HG02938 (cell line): ENCODE measurements around the gene PNLDC1.

Experiments used
- ATAC-seq: cut with Tn5 transposase; IDR thresholded peaks from one replicate; pipeline ENCODE4 v1.9.1; 2021; ENCODE audit warnings: mild to moderate bottlenecking, moderate library complexity; ENCODE audit not compliant: unreplicated experiment

PNLDC1 gene

GRCh38 chr6:159800141-159800865, at the start of gene PNLDC1:
TSS of gene PNLDC1 (plus strand) at chr6:159800276. CDS start at chr6:159800308, 32 bp downstream.
- ATAC-seq: no peak

- no peak for ATAC-seq
Measured at GRCh38 chr6:159751448-159751847, 48.6 kb upstream of the PNLDC1 start.

DNA sequence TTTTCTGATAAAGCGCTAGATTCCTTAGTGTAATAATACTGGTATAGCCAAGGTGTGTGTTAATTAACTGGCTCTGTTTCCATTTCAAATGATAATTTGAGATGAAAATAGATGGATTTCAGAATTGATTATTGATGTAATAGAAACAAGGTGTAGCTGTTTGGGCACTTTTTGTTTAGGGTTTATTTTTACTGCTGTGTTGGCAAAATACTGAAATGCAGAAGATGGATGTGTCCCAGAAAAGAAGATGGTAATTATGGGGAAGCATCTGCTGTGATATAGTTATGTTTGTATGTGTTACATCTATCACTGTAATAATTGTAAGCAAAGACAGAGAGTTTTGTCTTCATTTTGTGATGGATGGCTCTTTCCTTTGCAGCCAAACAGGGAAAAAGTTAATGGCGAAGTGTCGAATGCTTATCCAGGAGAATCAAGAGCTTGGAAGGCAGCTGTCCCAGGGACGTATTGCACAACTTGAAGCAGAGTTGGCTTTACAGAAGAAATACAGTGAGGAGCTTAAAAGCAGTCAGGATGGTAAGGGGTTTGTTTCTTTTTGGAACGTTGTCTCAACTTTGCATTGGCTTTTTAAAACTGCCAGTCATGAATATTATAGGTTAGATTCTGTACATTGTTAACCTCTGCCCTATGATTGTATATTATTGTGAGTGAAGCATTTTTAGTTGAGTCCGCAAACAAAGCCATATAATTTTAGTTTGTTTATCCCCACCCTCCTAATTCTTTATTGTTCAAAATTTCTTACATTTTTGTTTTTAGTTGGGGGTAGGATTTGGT, 46.8 kb upstream of the PNLDC1 start:
- no peak for ATAC-seq

- ATAC-seq: no peak
Measured at GRCh38 chr6:159754401-159754800, 45.7 kb upstream of the PNLDC1 start.

- no peak for ATAC-seq
Measured at GRCh38 chr6:159754959-159755914, 44.8 kb upstream of the PNLDC1 start.

DNA sequence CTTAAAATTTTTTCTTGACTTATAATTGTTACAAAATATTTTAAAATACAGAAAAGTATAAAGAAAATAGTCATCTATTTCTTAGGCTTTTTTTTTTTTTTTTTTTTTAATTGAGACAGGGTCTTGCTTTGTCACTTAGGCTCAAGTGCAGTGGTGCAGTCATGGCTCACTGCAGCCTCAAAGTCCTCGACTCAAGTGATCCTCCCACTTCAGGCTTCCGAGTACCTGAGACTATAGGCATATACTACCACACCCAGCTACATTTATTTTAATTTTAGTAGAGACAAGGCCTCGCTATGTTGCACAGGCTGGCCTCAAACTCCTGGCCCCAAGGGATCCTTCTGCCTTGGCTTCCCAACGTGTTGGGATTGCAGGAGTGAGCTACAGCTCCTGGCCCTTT, 43.6 kb upstream of the PNLDC1 start:
- ATAC-seq: no peak

DNA sequence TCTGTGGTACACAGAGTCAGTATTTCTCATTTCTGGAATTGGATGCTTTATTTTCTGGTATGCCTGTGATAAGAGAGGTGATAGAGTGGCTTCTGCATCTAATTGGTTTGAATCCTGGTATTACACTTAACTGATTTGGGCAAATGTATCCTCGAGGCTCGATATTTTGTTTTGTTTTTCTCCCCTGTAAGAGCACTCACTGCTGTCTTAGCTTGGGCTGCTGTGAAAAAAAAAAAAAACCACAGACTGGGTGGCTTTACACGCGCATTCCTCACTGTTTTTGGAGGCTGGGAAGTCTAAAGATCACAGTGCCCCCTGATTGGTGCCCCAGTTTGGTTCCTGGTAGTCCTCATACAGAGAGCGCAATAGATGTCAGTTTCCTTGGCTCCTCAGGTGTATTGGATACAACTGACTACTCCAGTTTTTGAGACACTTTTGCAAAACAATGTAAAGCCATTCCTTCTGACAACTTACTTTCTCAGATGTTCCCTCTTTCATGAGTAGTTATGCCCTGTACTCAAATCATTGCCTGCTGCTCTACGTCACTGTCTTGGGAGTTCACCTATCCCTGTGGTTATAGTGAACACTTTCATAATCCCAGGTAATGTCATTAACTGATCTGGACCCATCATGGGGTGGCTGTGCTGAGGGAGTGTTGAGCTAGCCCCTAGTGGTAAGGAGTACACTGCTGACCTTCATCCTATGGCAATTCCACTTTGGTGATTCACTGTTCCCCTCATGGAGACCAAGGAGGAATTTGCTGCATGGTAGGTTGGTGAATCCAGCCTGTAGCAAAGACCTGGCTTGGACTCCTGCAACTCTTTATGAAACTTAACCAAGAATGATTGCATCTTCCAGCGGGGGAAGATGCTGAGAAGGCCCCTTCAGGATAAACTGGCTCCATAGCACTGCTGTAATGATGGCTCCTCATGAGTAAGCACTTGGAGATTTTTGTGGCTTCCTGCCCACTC, 41.8 kb upstream of the PNLDC1 start:
- no peak for ATAC-seq

DNA sequence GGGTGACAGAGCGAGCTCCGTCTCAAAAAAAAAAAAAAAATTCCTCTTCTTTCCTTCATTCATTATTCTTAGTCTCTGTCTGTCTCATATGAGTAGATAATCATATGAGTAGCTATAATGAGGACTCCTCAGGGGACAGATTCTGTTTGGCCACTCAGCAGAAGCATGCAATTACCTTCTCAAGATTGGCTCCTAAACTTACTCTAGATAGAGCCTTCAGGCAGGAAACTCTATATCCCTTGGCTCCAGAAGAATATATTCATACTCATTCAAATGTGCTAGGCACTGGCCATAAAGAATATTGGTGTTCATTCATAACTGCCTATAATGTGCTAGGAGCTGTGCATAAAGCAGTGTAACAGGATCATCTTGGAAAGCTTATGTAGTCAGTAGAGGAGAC, 40.4 kb upstream of the PNLDC1 start:
- ATAC-seq: no peak

DNA sequence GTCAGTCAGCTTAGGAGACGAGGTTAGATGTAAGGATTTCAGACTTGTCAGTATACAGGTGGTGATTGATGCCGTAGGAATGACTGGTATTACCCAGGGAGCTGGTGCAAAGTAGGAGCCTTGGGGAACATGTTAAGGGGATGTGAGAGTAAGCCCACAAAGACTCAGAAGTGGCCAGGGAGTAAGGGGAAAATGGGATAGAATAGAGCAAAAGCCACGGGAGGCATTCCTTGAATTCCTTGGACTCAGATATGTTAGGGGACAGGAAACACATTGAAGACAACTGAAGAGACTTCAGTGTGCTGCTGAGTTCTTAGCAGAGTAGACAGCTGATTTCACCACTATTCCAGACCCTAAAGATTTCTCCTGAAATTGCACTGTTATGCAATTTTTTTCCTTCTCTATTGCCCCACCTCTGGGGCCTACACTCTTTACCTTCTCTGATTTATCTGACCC, 39.4 kb upstream of the PNLDC1 start:
- no peak for ATAC-seq

GRCh38 chr6:159761129-159761872, 38.8 kb upstream of the PNLDC1 start:
- ATAC-seq: peak; percentile 1

DNA sequence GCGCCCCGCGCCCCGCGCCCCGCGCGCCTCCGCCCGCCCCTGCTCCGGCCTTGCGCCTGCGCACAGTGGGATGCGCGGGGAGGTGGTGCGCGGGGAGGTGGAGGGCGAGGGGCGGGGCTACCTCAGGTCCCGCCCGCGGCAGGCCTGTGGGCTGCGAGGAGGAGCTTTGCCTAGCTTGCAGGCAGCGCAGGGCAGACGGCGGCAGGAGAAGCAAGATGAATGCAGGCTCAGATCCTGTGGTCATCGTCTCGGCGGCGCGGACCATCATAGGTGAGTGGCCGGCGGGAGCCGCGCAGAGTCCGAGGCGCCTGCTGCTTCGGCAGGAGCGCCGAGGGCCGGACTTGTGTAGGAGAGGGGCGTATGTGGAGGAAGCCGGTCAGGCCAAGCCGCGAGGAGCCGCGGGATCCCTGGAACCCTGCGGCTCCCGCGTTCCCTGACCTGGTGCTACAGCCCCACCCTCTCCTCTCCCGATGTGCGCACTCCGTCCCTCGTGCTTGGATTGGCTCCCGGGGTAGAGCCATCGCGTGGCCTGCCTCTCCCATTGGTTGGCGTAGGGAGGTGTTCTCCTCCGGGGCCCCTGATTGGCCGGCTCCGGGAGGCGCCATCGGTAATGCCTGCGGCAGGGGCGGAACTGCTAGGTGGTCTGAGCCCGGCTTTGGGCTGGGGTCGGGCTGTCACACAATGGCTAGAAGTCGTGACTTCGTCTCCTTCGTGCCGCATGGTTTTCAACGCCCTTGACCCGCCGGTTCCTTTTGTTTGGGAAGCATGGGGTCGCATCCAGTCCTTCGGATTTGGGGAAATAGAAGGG, 38.0 kb upstream of the PNLDC1 start, which contains the start of gene ACAT2:
Gene ACAT2, plus strand, starts transcription at position 173 of the 808 bp plus-strand sequence. Its CDS starts 43 bp downstream, at position 216.
- ATAC-seq: peak; percentile 97

DNA sequence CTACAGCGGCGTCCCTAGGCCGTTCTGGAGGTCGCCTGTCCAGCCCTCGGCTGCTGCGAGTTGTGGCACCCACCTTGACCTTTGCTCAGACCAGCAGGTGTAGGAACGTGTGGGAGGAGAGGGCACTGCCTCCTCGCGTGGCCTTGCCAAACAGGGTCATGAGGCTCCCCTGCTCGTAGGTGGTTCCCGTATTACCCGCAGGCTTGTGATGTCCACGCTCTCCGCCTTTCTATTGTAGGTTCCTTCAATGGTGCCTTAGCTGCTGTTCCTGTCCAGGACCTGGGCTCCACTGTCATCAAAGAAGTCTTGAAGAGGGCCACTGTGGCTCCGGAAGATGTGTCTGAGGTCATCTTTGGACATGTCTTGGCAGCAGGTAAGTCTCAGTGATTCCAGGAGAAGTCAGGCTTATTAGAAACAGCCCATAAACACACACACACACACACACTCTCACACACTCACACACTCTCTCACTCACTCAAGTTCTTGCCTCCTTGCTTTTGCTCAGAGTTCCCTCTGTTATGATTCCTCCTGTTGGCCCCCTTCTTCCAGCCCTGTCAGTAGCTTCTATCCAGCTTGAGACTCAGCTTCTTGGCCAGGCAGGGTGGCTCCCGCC, 37.3 kb upstream of the PNLDC1 start:
- ATAC-seq: peak; percentile 0

GRCh38 chr6:159766906-159767305, 33.2 kb upstream of the PNLDC1 start:
- no peak for ATAC-seq

DNA sequence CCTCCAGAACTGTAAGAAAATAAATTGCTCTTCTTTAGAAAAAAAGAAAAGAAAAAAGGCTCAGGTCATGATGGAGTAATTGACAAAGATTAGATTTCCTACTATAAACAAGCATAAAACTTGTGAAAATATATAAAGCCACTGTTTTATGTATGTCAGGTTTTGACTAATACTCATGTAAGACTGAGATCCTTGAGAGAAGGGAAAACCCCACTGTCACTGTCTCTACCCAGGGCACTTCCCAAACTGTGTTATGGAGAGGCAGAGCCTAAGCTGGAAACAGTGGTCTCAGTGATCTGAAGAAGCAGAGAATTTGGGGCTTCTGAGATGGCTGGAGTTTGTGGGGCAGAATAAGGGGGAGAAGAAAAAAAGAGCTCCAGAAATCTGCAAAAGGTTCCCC, 30.6 kb upstream of the PNLDC1 start:
- no peak for ATAC-seq

DNA sequence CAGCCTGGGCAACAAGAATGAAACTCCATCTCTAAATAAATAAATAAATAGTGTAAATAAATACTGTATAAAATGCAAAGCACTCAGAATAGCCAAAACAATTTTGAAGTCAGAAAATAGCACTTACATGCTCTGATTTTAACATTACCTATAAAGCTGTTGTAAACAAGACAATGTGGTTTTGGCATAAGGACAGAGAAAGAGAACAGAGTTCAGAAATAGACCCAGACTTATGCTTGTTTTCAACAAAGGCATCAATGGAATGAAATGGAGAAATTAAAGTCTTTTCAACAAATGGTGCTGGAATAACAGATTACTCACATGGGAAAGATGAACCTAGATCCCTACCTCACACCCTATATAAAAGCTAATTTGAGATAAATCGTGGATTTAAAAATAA, 27.9 kb upstream of the PNLDC1 start:
- no peak for ATAC-seq

DNA sequence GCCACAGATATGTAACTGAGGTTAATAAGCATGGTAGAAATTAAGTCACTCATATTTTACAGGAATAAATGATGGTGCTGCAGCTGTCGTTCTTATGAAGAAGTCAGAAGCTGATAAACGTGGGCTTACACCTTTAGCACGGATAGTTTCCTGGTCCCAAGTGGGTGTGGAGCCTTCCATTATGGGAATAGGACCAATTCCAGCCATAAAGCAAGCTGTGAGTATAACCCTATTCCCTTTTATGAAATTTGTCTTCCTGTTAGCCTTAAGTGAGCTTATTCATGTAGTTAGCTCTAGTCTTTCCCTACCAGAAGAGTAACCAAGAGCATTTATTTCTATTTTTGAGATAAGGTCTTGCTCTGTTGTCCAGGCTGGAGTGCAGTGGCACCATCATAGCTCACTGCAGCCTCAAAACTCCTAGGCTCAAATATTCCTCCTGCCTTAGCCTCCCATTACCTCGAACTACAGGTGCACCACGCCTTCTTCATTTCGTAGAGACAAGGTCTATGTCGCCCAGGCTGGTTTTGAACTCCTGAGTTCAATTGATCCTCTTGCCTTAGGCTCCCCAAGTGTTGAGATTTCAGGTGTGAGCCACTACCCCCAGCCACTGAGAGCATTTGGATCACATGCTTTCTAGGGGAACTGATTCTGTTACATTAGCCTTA, 22.7 kb upstream of the PNLDC1 start:
- no peak for ATAC-seq

DNA sequence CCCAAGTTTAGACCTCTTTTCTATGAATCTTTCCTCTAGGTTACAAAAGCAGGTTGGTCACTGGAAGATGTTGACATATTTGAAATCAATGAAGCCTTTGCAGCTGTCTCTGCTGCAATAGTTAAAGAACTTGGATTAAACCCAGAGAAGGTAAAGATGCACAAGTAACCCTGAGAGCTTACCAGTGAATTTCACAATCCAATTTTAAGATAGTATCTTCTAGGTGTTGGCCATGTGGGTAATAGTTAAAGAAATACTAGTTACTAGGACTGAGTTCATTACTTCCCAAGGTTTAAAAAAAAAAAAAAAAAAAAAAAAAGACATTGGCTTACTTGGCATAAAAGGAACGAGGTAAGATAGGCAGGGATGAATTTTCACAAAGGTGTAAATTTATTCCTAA, 21.9 kb upstream of the PNLDC1 start:
- ATAC-seq: no peak
